Heart right ventricle (tissue), 16 donors: ENCODE data around the gene FOXP2. TPM values are rescaled to one million over a fixed set of nuclear protein-coding genes. Genes with fewer than 3 reads are reported as not detected.

ENCODE experiments used
- ATAC-seq, 8 donors: fragments of 200-7000 bp; cut with Tn5 transposase; one replicate each; pipeline ENCODE4 v1.9.1; 2020; ENCODE audit warnings: mild to moderate bottlenecking in 8 of 8, moderate library complexity in 8 of 8, moderate number of reproducible peaks in 1 of 8
- DNase-seq, 2 donors: peaks; one replicate each; pipeline ENCODE4 v3.0.0-alpha.2; 2020
- H3K27ac ChIP-seq, 10 donors: fragments of 200-600 bp; sonication (generic) in 2 of 10; one replicate each; pipeline versions ENCODE4 v1.5.0 to v1.8.0; 2020 to 2022; ENCODE audit warnings: mild to moderate bottlenecking in 3 of 10
- H3K27me3 ChIP-seq, 7 donors: fragments of 200-600 bp; one replicate each; pipeline ENCODE4 v1.8.0; 2021 to 2022; ENCODE audit warnings: mild to moderate bottlenecking in 2 of 7
- H3K36me3 ChIP-seq, 9 donors: fragments of 200-600 bp; sonication (generic) in 1 of 9; one replicate each; pipeline versions ENCODE4 v1.5.0 to v1.8.0; 2020 to 2022; ENCODE audit warnings: mild to moderate bottlenecking in 2 of 9
- H3K4me1 ChIP-seq, 9 donors: fragments of 200-600 bp; sonication (generic) in 1 of 9; one replicate each; pipeline versions ENCODE4 v1.5.0 to v1.8.0; 2020 to 2022; ENCODE audit warnings: mild to moderate bottlenecking in 4 of 9
- H3K4me3 ChIP-seq, 10 donors: fragments of 200-600 bp; sonication (generic) in 2 of 10; one replicate each; pipeline versions ENCODE4 v1.5.0 to v1.8.0; 2020 to 2022; ENCODE audit warnings: mild to moderate bottlenecking in 7 of 10, moderate library complexity in 2 of 10
- H3K9me3 ChIP-seq, 11 donors: fragments of 200-600 bp in 10 of 11; sonication (generic) in 2 of 11; one replicate each; pipeline versions ENCODE4 v1.5.0 to v1.8.0; 2013 to 2022; ENCODE audit warnings: mild to moderate bottlenecking in 2 of 11, control low read depth in 1 of 11, moderate library complexity in 1 of 11
- WGBS, 2 donors: extraction: QIAGEN DNeasy Blood & Tissue Kit; methylation state at CpG; one replicate each; pipeline ENCODE4 v1.1.7; 2013; ENCODE audit warnings: inconsistent platforms in 1 of 2; 5-methylcytosine and 5-hydroxymethylcytosine counted together
- intact Hi-C, 10 donors: fragments of 100-400 bp; cut with DNase I; formaldehyde crosslinking; loops; one replicate each; pipeline versions ENCODE4 v1.11.1 to v1.14.2; 2022
- polyA plus RNA-seq, 2 donors: library from polyadenylated mRNA; stranded (reverse); fragments of 200-250 nt; gene quantifications; one replicate each; pipeline ENCODE4 v1.2.3, GENCODE V29; 2013
- total RNA-seq, 10 donors: library from RNA; stranded (reverse); fragmentation: NEBNext Ultra II Directional in 3 of 10; extraction: Animal tissue kit (Norgen Biotek cat#: 25700) in 3 of 10; gene quantifications; one replicate each; pipeline versions ENCODE4 v1.2.1 to v1.2.4, GENCODE V29; 2021 to 2023
- TF ChIP-seq, protein P1 (sequence below), 9 donors: fragments of 200-600 bp; sonication (generic) in 2 of 9; IDR thresholded peaks; one replicate each; pipeline versions ENCODE4 v1.5.0 to v1.8.0; 2021 to 2022; ENCODE audit warnings: antibody characterized with exemption in 9 of 9, mild to moderate bottlenecking in 5 of 9, moderate library complexity in 1 of 9
- donor health status: Arrhythmogenic right ventricular cardiomyopathy.
- donor health status: ischemic (EF 13 %, LVEDD 7.1; RV severe dilation, severe dysfunction).
- donor health status: healthy with polysubstance abuse.
- donor health status: DM: no; HTN: yes; CAD: no.
- donor health status: DM: no; HTN: no; CAD: no.
- donor health status: ischemic (EF 25% LVEDD 6.9; RV normal size, moderate dysfunction).
- donor health status: ischemic (EF 25% LVEDD 5.7; RV mildly dilated, moderate dysfunction).
- donor health status: healthy.
- donor health status: DM: yes; HTN: yes; CAD: no.
- donor health status: Ischemic cardiomyopathy.
- donor health status: ischemic (EF 35%, LVEDD 5.7; RV mildly dilated, moderate dysfunction).
- donor health status: nonischemic (EF 11% LVEDD 7.7; RV severe dilation, severe dysfunction).
- donor health status: DM: yes; HTN: yes; CAD: no.
- donor health status: PGD.
- donor health status: ischemic (EF 29% LVEDD 5.4; RV normal size, mild dysfunction).
- donor health status: nonischemic (EF 23%, LVEDD 6.1; RV moderate dilation, normal function).

The FOXP2 gene
- total and polyA plus RNA-seq, 12 donors = 0.16 to 4.7 (median 1.9) TPM

GRCh38 chr7:114623146-114623545 lies 208.5 kb downstream of the FOXP2 start:
- no peaks in the 10 kb centered on the region for H3K36me3 ChIP-seq
- no peaks in the 10 kb centered on the region for H3K9me3 ChIP-seq
- H3K27ac ChIP-seq = no peak overlapping the region
- 64 to 77% methylated on average over 2 of the region's 2 CpGs for WGBS, 2 donors
- H3K4me1 ChIP-seq = no peaks in the 10 kb centered on the region
- DNase-seq = no peak
- TF ChIP-seq, protein P1, sequence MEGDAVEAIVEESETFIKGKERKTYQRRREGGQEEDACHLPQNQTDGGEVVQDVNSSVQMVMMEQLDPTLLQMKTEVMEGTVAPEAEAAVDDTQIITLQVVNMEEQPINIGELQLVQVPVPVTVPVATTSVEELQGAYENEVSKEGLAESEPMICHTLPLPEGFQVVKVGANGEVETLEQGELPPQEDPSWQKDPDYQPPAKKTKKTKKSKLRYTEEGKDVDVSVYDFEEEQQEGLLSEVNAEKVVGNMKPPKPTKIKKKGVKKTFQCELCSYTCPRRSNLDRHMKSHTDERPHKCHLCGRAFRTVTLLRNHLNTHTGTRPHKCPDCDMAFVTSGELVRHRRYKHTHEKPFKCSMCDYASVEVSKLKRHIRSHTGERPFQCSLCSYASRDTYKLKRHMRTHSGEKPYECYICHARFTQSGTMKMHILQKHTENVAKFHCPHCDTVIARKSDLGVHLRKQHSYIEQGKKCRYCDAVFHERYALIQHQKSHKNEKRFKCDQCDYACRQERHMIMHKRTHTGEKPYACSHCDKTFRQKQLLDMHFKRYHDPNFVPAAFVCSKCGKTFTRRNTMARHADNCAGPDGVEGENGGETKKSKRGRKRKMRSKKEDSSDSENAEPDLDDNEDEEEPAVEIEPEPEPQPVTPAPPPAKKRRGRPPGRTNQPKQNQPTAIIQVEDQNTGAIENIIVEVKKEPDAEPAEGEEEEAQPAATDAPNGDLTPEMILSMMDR (IDR thresholded peaks at IDR 0.05) = no peak
- ATAC-seq = no peak
- H3K4me3 ChIP-seq = no peak overlapping the region
- intact Hi-C loops = no loop called here
- no peaks in the 10 kb centered on the region for H3K27me3 ChIP-seq

DNA sequence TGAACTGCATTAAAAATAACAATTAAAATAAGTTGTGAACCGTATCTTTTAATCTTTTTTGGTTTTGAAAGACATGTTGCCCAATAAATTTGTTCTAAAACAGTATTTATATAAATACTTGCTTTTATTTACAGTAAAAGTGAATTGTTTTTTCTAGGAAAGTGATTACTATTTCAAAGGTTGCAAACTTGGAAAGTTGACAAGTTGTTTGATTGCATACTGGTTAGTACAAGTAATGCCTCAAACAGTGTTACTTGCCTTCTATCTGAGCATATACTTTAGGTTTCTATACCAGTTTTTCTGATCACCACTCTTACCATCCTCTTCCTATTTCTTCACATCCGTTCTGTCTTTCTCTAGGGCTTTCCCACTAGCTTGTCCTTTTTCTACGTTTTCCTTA lies 212.6 kb downstream of the FOXP2 start:
- H3K9me3 ChIP-seq = no peaks in the 10 kb centered on the region
- no peak for ATAC-seq
- no peaks in the 10 kb centered on the region for H3K4me1 ChIP-seq
- intact Hi-C loops = no loop called here
- TF ChIP-seq, protein P1 (IDR thresholded peaks at IDR 0.05) = no peak
- WGBS, 2 donors = 68 to 77% methylated on average over 3 of the region's 3 CpGs
- no peak for DNase-seq
- no peak overlapping the region for H3K27ac ChIP-seq
- no peaks in the 10 kb centered on the region for H3K36me3 ChIP-seq
- no peaks in the 10 kb centered on the region for H3K27me3 ChIP-seq
- H3K4me3 ChIP-seq = no peak overlapping the region

DNA sequence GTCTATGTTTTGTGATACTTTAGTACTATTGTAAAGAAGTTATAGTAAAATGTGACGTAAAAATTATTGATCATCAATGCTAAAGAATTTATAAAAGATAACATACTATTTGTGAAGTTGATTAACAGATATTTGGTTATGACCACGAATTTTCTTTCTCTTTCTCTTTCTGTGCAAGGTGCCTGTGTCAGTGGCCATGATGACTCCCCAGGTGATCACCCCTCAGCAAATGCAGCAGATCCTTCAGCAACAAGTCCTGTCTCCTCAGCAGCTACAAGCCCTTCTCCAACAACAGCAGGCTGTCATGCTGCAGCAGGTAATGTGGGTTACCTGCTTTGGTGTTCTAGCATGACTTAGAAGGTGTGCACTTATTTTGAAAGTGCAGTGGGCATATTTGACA lies 213.7 kb downstream of the FOXP2 start:
- Histone ChIP-seq H3K9me3 (no peaks in the 10 kb centered on the region), H3K36me3 (no peaks in the 10 kb centered on the region), H3K27ac (no peak overlapping the region), H3K4me1 (no peaks in the 10 kb centered on the region), H3K4me3 (no peak overlapping the region), H3K27me3 (no peaks in the 10 kb centered on the region)
- ATAC-seq = no peak
- 65 to 77% methylated on average over 2 of the region's 2 CpGs for WGBS, 2 donors
- intact Hi-C loops = no loop called here
- no peak for DNase-seq
- TF ChIP-seq, protein P1 (IDR thresholded peaks at IDR 0.05) = no peak

GRCh38 chr7:114629762-114630161 lies 215.1 kb downstream of the FOXP2 start:
- H3K36me3 ChIP-seq = no peaks in the 10 kb centered on the region
- intact Hi-C loops = no loop called here

More at GRCh38 chr7:114629762-114630161, 215.1 kb downstream of the FOXP2 start:
- H3K9me3 ChIP-seq = no peaks in the 10 kb centered on the region
- ATAC-seq (no peak), DNase-seq (no peak)
- 84 to 87% methylated on average over 3 of the region's 3 CpGs for WGBS, 2 donors
- no peak overlapping the region for H3K4me3 ChIP-seq
- TF ChIP-seq, protein P1 (IDR thresholded peaks at IDR 0.05) = no peak
- H3K27ac ChIP-seq = no peak overlapping the region
- no peaks in the 10 kb centered on the region for H3K4me1 ChIP-seq
- no peaks in the 10 kb centered on the region for H3K27me3 ChIP-seq
